LNCAP (cell line): ENCODE data around the gene POLG.

Experiments used
- TF ChIP-seq, protein P1 (sequence below): fragments of 450-650 bp; IDR thresholded peaks from 2 replicates; pipeline ENCODE4 v1.5.1; 2017; ENCODE audit warnings: mild to moderate bottlenecking

Gene POLG

GRCh38 chr15:89362203-89363101 lies 27.8 kb upstream of the POLG start:
- TF ChIP-seq, protein P1, sequence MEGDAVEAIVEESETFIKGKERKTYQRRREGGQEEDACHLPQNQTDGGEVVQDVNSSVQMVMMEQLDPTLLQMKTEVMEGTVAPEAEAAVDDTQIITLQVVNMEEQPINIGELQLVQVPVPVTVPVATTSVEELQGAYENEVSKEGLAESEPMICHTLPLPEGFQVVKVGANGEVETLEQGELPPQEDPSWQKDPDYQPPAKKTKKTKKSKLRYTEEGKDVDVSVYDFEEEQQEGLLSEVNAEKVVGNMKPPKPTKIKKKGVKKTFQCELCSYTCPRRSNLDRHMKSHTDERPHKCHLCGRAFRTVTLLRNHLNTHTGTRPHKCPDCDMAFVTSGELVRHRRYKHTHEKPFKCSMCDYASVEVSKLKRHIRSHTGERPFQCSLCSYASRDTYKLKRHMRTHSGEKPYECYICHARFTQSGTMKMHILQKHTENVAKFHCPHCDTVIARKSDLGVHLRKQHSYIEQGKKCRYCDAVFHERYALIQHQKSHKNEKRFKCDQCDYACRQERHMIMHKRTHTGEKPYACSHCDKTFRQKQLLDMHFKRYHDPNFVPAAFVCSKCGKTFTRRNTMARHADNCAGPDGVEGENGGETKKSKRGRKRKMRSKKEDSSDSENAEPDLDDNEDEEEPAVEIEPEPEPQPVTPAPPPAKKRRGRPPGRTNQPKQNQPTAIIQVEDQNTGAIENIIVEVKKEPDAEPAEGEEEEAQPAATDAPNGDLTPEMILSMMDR = no peak

DNA sequence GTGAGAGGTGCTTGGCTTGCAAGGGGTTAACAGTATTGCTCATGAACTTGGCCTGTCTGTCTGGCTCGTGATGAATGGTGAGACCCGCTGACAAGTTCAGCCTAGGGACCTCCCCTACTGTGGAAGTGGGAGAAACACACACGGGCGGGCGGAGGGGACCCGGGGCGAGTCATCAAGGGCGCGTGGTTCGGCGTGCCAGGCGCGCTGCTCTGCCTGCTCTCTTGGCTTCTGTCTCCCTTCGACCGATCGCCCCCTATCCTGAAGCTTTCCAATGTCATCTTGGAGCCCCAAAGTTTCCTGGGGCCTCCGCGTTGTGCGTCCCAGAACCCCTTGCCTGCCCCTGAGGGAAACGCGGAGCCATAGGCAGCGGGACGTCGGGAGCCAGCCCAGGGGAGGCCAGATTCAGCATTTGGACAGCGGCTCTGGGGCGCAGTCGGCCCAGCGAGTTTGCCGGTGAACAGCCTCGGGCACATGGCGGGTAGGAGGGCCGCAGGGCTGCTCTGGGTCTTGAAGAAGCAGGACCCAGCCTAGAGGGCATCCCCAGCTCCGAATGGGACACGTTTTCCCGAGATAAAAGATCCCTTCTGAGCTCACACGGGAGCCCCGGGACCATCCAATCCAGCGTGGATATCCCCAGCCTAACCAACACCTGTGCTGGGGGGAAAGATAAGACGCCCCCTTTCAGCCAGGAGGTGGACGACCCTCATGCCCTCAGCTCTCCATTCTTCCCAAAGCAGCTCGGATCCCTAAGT lies 27.0 kb upstream of the POLG start:
- TF ChIP-seq, protein P1 = no peak

GRCh38 chr15:89360294-89360971 lies 25.8 kb upstream of the POLG start:
- TF ChIP-seq, protein P1 = no peak

DNA sequence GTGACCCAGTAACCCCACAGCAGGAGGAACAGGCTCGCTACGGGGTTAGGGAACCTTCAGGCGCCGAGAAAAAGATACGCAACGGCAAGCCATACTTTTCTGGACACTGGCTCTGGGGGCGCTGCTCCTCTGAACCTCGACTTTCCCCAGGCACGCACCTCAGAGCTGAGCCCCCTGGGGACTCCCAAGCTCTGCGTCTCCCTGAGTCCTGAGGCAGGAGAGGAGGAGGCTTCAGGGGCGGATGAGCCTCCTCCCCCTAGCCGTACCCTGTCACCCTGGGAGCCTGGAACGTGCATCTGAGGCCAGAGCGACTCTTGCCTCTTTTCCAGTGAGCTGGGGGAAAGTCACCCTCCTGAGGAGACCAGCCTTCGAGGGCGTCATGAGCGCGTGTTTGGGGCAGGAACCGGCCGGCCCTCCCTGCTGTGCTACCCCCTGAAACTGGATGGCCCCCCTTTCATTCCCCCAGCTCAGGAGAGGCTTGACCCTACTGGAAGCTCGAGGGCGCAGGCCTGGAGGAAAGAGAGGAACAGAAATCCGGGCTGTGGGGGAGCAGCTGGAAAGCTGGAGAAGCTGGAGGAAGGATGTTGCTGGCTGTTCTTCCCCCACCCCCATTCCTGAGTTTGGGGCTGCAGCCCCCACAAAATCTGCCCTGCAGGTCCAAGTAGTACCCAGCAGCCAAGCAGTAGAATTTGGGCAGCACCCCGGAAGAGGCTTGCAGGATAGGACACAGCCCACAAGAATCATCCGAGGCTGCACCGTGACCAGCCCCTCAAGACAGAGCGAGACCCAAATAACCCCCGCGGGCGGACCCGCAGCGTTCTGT lies 25.1 kb upstream of the POLG start:
- TF ChIP-seq, protein P1 = no peak

- TF ChIP-seq, protein P1 = peak; percentile 98
These were observed 24.3 kb upstream of the POLG start for GRCh38 chr15:89358755-89359439.

DNA sequence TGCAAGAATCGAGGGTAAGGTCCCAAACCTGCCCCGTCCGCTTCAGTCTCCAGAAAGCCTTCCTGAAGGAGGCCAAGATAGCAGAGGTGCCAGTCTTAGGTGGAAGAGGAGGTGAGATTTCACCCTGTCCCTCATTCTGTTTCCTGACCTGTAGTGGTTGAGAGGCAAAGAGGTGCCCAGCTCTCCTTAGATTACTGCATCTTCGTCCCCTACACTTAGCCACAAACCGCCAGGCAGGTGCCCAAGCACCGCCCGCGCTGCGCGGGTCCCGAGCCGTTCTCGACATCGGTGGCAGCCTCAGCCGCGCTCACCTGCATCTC lies 23.8 kb upstream of the POLG start:
- TF ChIP-seq, protein P1 = no peak
